Activated CD4-positive, alpha-beta T cell treated with anti-CD3 and anti-CD28 coated beads, Interleukin-2, amount 50 U/mL, for 16 hours (primary cell): ENCODE measurements around the gene ANKRD53.

Experiments used
- DNase-seq: peaks from one replicate; pipeline ENCODE4 v3.0.0-alpha.2; 2020

ANKRD53 gene

DNA sequence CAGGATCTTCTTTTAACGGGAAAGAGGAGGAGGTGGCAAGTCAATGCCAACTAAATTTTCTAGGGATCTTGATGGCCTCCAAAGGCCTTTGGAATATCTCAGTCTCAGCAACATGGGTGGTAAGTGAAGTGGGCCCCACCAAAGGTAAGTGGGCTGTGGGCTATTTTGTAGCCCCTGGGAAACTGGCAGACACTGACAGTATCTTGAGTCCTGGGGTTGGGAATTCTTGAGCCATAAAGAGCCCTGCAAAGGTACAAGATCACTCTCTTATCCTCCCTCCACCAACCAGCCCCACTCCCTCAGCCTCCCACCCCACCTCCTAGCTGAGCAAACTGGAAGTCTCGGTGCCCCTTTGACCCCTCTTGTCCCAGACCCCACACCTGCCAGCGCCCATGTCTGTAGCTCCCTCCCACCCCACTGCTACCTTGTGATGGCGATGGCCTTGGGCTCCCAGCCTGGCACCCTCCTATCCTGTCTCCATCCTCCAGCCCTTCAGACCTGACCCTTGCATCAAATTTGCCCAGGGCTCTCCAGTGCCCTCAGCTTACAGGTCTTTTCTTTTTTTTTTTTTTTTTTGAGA is 34.2 kb upstream of the ANKRD53 start:
- no peak for DNase-seq

DNA sequence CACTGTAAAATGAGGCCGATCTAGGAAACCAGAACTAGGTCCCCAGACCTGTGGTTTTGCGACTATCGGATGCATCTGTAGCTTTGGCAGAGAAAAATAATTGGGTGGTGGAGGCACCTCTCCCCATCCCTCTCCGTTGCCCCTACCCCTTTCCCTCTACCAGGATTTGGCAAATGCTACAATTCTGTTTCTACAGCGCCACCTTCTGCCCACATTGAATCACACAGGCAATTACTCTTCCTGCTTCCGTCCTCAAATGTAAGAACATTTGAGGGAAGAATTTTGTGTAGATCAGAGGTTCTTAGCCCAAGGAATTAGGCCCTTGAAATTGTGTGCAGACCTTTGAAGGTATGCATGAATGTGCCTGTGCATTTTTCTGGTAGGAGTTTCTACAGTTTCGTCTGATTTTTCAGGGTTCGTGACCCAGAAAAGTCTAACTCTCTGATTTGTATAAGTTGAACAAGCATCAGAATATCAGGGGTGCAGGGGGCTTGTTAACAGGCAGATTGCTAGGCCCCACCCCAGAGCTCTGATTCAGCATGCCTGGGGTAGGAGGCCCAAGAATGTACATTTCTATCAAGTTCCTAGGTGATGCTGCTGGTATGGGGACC is 31.5 kb upstream of the ANKRD53 start:
- DNase-seq, result peak; percentile 62

DNA sequence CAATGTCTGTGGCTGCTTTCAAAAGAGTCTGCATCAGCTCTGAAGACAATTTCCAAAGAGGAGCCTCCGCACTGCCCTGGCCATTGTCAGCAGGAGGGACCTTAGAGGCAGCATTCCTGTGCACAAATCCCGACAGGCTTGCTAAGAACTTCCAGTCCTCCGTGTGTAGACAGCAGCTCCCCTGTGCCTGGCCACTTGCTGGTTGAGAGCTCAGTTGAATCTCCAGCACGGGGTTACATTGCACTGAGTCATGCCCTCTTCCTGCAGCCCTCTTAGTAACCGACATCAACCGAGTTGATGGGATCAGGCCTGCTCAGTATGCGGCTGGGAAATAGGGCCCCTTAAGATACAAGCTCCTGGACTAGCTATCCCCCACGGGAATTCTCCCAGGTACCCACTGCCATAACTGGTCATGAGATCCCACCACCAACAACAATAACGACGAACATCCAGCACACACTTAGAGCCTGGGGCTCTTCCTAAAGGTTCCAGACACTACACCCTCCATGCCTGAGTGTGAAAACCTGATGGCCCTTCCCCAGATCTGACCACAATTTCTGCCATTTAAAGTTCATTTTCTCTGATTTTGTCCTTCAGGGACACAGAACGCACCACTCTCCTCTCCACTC is 30.8 kb upstream of the ANKRD53 start:
- DNase-seq, result peak; percentile 37

DNA sequence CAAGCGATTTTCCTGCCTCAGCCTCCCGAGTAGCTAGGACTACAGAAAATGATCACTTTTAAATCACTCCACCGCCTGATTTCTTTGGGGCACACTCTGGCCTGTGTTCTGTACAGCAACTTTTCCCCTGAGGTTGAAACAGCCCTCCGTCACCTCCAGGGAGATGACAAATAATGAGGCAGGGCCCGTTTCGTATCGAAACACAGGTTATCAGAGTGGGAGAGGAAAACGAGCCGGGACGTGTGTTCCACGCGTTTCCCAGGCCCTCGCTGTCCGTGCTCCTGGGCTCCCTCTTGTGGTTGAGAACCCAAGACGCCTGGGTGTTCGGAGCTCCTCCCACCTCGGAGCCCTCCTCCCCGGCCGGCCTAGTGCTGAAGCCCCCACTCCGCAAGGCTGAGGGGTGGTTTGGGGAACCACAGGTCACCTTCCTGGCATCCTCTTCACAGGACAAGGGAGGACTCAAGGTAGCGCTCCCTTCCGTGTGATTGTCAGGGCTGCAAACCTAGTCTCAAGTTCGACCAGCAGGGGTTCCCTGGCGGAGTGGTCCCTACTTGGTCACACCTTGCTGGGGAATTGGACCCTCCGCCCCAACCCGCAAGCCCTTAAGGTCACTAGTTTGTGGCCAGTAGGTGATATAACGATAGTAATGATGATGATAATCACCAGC is 30.0 kb upstream of the ANKRD53 start:
- DNase-seq, result peak; percentile 86

DNA sequence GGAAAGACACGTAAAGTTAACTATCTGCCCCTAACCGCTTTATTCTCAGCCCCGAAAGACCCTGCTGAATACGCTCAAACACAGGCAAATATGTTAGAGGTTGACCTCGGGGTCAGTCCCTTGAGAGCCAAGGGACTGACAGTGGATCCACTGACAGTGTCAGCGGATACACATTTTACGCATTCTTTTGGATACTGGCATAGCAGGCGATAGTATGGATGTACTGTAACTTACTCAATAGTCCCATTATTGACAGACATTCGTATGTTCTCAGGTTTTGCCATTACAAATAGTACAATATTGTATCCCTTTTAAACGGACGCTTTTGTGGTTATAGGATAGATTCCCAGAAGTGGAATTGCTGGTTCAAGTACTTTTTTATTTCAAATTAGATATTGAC is 29.3 kb upstream of the ANKRD53 start:
- no peak for DNase-seq

DNA sequence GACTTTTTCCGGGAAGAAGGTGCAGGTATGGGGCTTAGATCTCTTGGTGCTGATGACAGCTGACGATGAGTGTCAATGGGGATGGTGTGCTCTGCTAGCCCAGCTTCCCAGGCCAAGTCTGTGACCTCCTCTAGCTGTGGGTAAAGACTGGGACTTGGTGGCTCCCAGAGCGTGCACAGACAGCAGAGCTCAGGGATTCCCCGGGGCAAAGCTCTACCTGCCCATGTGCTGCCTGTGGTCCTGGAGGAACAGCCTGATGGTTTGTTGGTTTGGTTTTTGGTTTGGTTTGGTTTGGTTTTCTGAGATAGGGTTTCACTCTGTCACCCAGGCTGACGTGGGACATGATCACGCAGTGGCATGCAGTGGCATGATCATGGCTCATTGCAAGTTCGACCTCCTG is 23.5 kb upstream of the ANKRD53 start:
- DNase-seq, result no peak

DNA sequence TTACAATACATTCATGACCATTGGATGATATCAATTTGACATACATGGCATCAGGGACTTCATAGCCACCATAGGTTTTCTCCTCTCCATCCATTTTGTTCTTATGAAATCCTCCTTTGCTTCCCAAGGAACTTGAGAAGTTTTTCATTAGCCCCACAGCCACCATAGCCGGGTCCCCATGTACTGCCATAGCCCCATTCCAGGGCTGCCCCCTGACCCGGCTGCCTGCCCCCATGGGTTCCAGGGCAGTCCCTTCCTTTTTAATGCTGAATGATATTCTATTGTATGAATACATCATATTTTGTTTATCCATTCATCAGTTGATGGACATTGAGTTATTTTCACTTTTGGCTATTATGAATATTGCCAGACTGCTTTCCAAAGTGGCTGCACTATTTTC is 22.3 kb upstream of the ANKRD53 start:
- DNase-seq, result no peak

DNA sequence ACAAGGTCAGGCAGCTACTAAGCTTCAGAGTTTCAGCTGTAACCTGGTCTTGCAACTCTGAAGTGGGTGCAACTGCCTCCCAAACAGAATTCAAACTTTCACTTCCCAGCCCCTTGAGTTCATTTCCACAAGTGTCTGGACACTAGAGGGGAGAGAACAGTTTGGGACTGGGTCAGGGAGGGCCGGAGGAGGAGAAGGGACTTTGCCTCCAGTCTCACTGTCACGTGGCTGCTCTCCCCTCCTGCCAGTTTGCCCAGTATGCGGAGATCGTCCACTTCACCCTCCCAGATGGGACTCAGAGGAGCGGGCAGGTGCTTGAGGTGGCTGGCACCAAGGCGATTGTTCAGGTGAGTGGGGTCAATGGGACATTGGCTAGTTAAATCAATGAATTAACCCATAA is 20.6 kb upstream of the ANKRD53 start:
- no peak for DNase-seq

DNA sequence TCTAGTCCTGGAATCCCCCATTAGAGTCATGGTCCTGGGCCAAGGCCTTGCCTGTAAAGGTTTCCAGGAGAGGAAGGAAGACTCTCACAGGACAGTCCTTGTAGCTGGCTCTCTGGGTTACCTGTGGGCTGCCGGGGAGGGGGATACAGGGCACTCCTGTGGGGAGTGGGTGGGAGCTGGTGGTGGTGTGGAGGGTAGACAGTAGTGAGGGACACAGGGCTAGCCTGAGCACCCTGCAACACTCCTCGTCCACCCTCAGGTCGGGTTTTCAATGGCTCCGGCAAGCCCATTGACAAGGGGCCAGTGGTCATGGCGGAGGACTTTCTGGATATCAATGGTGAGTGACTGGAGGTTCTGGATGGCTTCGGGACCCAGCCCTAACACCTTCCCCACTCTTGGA is 19.7 kb upstream of the ANKRD53 start:
- DNase-seq, result no peak

DNA sequence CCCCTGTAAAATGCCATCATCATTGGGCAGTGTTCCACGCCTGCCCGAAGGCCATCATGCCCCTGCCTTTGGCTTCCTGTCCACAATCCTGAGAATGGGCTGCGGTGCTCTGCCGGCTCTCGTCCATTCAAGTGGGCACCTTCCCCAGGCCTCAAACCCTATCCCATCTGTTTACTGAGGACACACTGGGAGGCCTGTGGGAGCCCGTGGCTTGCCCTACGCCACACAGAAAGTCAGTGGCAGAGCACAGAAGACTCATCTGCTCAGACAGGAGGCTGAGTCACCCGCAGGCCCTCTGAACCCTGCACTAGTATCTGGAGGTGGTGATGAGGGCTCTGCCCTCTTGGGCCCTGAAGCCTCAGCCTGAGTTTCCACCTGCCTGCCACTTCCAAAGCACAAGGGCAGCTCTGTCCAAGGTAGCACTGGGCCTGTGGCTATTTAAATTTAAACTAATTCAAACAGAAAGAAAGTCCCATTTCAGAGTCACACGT is 19.1 kb upstream of the ANKRD53 start:
- DNase-seq, result no peak

DNA sequence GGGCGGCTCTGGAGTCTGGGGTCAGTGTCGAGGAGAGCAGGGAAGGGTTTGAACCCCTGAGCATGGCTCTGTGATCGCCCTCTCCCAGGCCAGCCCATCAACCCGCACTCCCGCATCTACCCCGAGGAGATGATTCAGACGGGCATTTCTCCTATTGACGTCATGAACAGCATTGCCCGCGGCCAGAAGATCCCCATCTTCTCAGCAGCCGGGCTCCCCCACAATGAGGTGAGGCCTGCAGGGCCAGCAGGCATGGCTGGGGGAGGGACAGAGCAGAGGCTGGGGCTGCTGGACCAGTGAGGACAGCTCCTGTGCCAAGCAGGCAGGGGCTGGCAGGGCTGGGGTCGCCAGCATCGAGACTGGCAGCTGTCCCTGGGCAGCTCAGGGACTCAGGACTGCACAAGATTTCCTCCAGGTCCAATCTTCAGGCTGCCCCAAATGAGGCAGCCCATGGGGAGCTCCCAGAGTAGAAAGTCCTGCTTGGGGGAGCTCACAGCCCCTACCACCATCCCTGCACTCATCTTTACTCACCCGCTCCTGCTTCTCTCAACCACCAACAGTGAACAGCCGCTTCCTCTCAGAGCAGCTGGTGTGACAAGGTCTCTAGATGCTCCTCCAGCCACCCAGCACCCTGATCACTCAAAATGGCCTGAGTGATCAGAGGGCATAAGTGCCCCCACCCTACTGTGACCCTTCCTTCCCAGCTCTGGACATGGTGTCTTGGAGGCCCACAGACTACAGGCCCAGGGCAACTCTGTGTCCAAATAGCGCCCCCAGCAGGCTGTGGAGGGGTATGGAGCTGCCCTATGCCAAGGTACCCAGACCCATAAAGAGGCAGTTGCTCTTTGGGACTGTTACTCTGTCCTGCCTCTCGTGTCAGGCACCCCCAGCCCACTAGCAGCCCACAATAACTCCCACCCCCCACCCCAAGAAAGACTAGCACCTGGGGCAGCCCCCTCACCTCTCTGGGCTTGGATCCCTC is 18.3 kb upstream of the ANKRD53 start:
- DNase-seq, result no peak

DNA sequence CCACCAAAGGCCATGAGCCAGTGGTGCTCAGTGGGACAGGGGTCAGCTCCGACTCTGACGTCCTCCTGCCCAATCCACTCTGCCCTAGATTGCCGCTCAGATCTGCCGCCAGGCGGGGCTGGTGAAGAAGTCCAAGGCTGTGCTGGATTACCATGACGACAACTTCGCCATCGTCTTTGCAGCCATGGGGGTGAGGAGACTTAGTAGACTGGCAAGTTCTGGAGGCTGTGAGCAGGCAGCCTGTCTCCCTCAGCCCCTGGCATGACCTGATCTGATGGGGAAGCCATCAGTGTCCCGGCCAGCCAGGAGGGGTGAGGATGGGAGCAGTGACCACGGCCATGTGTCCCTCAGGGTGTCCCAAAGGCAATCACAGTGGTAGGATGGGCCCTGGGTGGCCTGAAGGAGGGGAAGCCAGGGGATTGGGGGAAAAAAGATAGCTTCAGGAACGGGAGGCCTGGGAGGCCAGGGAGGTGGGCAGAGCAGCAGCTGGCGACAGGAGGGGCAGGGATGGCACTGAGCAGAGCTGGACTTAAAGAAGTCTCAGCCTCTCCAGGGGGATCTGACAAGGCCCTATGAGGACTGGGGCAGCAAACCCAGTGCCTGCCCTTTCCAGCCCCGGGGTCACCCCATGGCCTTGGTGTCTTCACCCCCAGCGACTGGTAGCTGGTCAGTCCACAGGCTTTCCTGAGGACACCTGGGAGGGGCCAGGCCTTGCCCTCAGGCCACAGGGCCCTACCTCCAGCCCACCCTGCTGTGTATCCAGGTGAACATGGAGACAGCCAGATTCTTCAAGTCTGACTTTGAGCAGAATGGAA is 17.4 kb upstream of the ANKRD53 start:
- DNase-seq, result no peak

DNA sequence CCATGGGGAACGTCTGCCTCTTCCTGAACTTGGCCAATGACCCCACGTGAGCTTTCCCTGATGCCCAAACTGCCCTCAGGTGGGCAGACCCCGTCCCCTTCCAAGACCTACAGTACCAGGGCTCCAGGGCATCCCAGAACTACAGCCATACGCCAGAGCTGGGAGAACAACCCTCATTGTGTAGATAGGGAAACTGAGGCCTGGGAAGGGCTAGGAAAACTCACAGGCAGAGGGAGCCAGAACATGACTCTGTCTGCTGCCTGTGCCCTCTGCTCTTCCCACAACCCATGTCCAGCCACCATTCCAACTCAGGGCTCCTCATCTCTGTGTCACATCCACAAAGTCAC is 16.8 kb upstream of the ANKRD53 start:
- no peak for DNase-seq

DNA sequence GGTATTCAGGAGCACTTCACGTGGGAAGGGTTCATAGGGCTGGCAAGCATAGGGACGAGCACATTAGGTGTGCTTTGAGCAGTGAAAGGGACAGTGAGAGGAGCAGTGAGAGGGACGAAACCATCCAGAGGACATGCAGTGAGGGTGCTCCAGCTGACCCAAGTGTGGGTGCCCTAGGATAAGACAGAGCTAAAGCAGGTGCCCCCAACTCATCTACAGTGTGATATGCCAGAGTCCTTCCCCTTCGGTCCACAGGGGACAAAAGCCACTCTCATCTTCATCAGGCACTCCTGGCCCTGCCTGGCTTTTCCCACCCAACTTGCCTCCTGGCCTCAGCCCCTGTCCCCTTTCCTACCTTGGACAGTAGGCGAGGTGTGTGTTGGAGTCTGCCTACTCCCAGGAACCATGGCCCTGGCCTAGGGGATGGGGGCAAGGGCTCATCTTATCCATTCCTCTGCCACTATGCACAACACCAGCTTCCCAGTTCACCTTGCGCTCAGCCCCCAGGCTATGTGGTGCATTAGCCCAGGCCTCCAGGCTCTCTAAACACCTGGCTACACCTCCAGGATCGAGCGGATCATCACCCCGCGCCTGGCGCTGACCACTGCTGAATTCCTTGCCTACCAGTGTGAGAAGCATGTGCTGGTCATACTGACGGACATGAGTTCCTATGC is 16.1 kb upstream of the ANKRD53 start:
- DNase-seq, result no peak

DNA sequence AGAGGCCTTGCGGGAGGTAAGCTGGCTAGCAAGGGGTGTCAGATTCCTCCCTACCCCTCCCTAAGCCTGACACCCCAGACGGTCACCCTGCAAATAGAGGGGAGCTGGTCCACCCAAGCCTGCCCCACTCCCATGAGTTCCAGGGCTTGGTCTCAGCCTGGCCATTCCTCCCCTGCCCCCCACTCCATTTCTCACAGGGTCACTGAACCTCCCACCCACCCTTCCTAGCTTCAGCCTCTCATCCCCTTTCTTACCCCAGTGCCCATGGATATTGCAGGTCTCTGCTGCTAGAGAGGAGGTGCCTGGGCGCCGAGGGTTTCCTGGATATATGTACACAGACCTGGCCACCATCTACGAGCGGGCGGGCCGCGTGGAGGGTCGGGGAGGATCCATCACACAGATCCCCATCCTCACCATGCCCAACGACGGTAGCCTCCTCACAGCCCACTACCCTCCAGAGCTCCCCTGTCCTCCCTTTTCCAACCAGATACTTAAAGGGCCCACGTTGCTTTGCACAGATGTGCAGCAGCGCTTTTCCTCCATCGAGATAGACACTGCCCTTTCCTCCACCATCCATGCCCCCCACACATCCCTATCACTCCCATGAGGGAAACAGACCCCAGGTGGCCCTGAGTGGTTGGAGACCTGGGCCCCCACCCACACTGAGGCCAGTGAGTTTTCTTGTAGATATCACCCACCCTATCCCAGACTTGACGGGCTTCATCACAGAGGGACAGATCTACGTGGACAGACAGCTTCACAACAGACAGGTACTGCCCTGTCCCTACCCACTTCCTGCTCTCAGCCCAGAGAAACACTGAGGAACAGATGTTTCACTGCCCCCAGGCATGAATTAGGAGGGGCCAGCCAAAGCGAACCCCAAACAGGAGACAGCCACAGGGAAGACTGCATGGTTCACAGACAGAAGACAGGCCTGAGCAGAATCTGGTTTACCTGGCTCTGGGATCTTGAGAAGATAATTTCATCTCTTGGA is 15.2 kb upstream of the ANKRD53 start:
- no peak for DNase-seq

DNA sequence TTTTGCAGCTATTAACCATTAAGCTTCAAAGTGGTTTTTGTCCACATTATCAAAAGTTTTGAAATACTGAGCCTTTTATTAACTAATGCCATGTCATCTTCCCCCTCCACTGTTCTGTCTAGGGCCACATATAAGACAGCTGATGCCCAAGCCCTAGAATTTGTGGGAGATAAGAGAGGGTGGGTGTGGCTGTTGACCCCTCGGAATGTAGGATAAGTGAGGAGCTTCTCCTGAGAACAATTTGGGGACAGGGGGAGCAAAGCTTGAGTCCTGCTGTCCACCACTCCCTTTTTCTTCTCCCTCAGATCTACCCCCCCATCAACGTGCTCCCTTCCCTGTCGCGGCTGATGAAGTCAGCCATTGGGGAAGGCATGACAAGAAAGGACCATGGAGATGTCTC is 14.3 kb upstream of the ANKRD53 start:
- DNase-seq, result no peak

DNA sequence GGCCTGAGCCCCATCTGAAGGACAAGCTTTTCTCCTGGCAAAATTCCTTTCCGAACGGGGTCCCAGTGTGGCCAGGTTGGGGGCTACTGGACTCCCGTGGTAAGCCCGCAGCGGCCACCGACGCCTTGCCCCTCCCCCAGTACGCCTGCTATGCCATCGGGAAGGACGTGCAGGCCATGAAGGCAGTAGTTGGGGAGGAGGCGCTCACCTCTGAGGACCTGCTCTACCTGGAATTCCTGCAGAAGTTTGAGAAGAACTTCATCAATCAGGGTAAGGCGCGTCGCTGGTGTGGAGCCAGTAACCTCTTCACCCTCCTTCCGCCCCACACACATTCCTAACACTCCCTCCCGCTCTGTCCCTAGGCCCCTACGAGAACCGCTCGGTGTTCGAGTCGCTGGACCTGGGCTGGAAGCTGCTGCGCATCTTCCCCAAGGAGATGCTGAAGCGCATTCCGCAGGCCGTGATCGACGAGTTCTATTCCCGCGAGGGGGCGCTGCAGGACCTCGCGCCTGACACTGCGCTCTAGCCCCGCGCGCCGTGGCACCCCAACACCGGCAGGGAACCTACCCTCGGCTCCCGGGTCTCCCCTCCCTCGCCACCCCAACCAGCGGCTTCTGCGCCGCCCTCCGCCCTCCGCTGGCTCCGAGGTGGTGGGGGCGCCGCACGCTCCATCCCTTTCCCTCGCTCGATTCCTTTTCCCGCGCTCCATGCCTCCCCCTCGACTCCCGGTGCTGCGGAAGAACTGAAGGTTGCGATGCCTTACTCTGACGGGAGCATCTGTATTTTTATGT is 13.6 kb upstream of the ANKRD53 start:
- DNase-seq, result peak; percentile 78

DNA sequence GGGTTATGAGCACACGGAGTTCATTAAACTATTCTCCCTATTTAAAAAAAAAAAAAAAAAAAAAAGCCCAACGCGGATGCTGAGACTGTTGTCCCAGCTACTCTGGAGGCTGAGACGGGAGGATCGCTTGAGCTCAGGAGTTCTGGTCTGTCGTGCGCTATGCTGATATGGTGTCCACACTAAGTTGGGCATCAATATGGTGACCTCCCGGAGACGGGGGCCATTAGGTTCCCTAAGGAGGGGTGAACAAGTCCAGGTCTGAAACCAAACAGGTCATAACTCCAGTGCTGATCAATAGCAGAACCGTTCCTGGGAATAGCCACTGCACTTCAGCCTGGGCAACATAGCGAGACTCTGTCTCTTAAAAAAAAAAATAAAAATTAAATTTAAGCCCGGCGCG is 12.9 kb upstream of the ANKRD53 start:
- DNase-seq, result no peak

DNA sequence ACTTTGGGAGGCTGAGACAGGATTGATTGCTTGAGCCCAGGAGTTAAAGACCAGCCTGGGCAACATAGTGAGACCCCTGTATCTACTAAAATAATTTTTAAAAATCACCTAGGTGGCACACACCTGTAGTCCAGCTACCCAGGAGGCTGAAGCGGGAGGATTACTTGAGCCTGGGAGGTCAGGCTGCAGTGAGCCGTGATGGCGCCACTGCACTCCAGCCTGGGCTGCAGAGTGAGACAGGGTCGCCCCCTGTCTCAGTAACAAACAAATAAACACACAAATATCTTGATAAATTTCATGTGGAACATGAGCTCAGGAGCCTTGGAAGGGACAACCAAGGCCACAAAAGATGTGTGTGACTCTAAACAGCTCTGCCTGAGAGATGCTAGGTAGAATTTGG is 11.7 kb upstream of the ANKRD53 start:
- no peak for DNase-seq
